HG02763 (cell line): ENCODE results near the gene YPEL2.
"Not testable (repeated sequence)": the region's sequence is repeated elsewhere in the genome, so short reads cannot be mapped to it uniquely, and the experiment has no call there.

ENCODE experiments used
- ATAC-seq: cut with Tn5 transposase; IDR thresholded peaks from one replicate; pipeline ENCODE4 v1.9.1; 2021; ENCODE audit warnings: mild to moderate bottlenecking, moderate library complexity; ENCODE audit not compliant: unreplicated experiment

The YPEL2 gene

GRCh38 chr17:59402760-59403159 lies 71.3 kb downstream of the YPEL2 start:
- no peak for ATAC-seq

DNA sequence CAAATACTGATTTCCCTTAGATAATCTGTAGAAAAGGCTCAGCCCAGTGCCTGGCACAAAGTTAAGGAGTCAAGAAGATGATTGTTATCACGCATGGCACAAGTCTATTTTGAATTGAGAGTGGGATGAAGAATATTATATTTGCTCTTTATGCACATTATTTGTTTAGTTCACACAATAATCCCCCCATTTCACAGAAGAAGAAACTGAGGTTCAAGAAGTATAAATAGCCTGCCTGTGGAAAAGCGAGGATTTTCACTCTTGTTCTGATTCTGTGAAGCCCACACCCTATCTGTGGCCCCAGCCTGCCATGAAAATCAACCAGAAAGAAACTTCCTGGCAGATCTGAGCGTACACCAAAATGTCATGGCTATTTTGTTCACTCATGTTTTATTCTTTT lies 73.0 kb downstream of the YPEL2 start:
- ATAC-seq = no peak

DNA sequence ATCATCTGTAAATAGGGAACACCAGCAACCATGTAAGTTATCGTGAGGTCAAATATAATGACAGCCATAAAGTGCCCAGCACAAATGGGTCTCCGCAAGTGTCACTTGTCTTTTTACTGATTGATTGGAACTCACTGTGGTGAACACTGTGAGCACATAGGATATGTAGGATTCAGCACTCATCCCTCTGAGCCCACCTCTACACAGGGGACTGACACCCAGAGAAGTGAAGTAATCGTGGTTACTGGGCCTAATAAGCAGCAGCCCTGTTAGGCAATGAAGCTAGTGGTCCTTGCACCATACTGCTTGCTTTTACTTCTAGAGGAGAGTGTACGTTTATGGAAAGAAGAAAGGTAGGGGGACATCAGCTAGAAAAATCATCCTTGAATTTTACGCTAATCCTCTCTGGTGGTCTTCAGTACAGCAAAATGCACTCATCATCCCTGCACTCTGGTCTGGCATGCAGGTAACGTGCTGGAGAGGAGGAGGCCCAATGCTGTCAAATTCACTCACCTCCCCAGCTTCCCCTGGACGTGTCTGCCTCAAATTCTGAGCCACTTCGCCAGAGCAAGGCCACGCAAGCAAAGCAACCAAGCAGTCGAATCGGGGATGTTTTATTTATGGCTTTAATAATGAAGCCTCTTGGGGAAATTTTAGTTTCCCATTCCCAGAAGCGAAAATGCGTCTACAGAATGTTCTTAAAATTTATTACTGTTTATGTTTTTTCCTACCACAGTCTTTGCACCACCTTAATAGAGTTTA lies 74.7 kb downstream of the YPEL2 start:
- ATAC-seq = no peak

DNA sequence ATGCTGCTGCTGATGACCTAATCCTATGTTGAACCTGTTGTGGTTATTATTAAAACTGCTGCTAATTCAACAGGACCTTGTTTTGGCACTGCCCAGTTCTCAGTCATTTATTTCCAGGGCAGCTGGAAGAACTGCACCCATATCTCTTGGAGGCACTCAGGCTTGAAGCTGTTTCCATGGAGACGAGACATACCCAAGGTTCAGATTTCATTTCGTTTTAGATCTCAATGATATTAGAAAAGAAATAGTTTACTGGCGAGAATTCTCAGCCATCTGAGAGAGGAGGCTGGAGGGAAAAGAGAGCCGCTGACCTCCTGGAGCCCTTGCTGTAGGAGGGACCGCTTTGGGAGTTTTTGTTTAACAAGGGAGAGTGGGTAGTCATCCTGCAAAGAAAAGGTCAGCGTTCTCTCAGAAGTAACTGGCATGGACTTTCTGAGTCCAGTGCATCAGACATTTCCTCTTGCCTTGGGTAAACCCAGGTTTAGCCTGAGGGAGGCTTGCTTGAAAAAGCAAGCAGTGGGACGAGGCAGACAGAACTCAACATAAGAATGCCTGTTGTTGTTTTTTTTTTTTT lies 75.4 kb downstream of the YPEL2 start:
- no peak for ATAC-seq

DNA sequence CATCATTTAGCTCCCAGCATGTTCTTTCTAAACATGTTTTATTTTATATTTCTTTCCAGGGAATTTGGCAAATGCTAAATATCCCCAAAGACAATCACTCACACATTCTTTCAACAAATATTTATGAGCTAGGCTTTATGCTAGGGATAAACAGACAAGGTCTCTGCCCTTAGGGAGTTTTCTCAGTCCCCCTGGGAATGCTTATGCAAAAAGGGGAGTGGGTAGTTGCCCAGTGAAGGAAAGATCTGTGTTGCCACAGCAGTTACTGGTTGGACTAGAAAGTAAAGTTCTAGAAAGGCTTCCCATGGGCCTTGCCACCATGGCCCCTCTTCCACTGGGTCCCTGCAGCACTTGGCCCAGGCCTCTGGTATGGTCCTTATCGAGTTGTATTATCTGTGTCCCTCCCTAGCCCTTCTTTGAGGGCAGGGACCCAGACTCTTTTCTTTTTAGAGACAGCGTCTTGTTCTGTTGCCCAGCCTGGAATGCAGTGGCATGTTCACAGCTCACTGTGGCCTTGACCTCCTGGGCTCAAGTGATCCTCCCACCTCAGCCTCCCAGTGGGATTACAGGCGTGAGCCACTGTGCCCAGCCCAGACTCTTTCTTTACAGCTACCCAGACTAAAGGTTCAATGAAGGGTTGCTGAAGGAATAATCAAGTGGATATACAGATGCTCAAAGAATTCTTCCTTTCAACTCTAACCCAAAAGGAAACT lies 78.0 kb downstream of the YPEL2 start:
- no peak for ATAC-seq

DNA sequence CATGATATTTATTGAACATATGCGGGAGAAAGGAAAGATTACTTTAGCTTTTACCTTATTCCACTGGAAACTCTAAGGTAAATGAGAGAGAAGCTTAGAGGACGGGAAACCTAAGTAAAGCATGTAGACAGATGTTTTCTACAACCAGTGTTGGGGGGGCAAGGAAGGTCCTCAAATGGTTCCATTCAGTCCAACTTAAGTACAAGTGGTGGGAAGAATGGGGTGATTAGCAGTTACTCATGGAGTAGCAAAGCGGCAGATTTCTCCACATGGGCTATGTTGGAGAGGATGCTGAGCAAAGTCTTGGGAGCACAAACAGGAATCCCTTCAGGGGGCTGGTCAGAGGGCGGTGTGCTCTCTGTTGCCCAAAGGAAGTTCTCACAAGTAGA lies 78.6 kb downstream of the YPEL2 start:
- ATAC-seq = no peak

- not testable (repeated sequence) for ATAC-seq
Observed at GRCh38 chr17:59412431-59412830, 81.0 kb downstream of the YPEL2 start.

- no peak for ATAC-seq
Observed at GRCh38 chr17:59413014-59413766, 81.7 kb downstream of the YPEL2 start.

- no peak for ATAC-seq
Observed at GRCh38 chr17:59415397-59415796, 83.9 kb downstream of the YPEL2 start.

- no peak for ATAC-seq
Observed at GRCh38 chr17:59416184-59416583, 84.7 kb downstream of the YPEL2 start.

- ATAC-seq = no peak
Observed at GRCh38 chr17:59417452-59417851, 86.0 kb downstream of the YPEL2 start.

DNA sequence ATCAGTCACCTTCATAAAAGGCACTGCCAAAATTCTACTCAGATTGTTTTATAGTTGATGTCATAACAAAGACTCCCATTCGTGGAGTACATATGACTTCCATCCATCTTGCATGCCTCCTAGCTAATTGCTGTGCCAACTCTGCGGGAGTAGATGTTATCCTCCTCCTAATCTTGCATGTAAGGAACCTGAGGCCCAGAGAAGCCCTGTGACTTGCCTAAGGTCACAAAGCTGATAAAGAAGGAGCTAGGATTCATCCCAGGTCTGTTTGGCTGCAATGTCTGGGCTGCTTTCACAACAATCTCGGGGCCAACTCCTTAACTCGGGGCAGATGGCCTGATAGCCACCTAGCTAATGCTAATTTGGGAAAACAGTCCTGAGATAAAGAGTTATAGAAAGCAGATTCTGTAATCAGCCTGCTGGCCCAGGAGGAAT lies 87.3 kb downstream of the YPEL2 start:
- ATAC-seq = no peak

DNA sequence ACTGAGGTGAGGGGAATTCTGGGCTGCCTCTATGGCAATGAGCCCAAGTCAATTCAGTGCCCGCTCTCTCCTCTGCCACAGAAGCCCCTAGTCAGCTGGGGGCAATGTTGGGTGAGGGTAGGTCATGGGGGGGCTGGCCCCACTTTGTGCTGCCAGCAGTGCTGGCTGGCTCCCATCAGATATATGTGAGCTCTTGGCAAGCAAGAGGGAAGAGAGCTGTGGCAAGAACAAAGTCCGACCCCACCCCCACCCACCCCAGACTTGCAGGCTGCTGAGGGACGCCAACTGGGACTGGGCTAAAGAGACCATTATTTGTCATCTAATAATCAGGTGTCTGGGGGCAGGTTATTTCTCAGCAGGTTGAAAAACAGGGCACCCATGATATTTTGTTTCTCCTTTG lies 89.4 kb downstream of the YPEL2 start:
- ATAC-seq = no peak

DNA sequence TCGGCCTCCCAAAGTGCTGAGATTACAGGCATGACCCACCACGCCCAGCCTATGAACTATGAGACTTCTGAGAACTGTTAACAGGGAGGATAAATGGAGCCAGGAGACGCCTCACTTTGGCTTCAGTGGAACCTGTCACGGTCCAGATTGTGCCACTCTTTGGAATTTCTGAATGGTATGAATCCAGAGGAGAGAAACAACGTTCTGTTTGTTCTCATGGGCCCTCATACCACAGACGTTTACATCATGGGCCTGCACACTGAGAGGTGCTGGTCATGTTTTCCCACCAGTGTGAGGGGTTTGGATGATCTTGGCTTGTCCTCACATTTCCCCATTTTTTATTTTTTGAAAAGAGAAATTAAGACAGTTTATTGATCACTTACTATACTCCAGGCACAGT lies 90.3 kb downstream of the YPEL2 start:
- no peak for ATAC-seq

DNA sequence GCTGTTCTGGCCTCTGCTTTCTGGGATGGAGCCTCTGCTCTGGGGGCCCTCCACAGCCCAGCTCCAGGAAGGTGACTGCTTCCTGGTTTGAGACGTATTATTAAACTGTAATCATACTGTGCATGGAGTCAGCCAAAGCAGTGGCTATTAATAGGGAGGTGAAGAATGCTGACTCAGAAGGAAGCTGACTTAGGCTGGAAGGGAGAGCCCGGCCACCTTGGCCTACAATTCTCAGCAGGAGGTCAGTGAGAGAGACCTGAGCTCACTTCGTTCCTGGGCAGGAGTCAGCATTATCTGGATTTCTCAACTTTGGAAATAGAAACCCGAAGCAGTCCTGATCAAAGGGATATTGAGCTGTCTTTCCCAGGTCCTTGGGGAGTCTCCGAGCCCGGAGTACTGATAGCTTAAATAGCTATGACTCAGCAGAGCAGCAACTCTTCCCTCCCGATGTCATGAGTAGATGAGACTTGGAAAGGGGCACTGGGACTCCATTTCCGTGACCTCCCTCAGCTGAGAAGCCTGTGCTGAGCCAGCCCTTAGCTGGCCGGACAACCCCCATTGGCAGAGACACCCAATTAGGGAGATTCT lies 91.8 kb downstream of the YPEL2 start:
- ATAC-seq = no peak

DNA sequence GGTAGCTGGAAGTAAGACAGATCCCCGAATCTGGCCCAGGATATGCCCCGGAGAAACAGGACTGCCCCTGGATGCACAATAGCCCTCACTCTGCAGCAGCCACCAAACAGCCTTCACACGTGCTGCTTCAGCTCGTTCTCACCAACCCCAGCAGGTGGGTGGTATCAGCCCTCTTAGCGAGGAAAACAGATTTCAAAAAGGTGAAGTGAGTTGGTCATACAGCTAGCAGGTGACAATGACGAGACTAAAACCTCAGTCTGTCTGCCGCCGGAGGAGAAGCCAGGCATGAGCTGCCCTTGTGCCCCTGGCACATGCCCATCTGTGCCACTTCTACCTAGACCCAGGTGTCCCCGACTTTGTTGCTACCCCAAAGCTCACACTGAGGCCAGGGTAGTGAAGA lies 92.4 kb downstream of the YPEL2 start:
- ATAC-seq = no peak

- ATAC-seq = no peak
Observed at GRCh38 chr17:59424331-59424730, 92.9 kb downstream of the YPEL2 start.

GRCh38 chr17:59425085-59425931 lies 93.9 kb downstream of the YPEL2 start:
- ATAC-seq = no peak

DNA sequence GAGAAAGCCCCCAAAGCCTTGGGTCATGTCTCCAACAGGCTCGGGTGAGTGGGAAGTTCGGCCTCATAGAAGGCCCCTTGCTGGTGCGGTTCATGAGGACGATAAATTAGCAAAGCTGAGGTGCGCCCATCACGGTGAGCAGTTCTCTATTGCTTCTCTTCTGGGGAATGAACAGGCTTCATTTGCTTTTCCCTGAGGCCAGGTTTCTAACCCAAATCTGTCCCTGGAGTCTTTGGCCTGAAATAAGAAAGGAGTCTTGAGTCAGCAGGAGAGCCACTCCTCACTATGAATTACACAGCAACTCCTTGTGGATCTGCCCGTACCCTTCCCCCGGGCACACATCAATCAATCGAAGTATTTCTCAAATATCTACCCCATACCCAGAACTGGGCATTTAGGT lies 94.6 kb downstream of the YPEL2 start:
- no peak for ATAC-seq

GRCh38 chr17:59427425-59427921 lies 96.0 kb downstream of the YPEL2 start:
- ATAC-seq = no peak
